ENCODE data around the gene TNFSF4.

DNA sequence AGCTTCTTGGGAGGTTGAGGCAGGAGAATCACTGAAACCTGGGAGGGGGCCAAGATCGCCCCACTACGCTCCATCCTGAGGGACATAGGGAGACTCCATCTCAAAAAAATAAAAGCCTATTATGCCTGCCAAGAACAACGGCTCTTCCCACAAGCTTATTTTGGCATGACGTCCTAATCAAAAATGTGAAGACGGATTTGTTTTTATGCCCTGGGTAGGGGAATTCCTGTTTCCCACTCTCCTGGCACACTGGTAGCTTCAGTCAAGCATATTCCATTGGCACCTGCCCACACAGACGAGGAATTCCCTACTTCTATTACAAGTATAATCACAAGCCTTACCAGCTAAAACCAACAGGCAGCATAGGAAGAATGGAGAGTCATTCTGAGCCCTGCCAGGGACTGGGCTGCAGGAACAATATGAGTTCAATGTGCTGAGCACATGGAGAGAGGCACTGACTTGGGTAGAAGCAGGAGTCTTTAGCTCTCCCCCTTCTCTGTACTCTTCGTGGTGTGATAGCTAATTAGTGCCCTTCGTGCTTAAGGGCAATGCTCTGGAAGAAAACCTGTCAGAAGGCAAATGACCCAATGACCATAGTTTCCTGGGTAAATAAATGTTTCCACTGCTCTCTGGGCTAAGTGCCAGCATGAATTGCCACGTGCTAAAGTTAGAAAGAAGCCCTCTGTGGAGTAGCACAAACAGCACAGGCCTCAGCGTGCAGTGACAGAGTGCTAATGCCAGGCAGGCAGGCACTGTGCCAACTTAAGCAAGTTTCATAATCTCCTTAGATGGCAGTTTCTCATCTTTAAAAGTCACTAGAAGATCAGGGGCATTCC lies 16.8 kb downstream of the TNFSF4 start:
- no peak for TF ChIP-seq GATA3 (IDR thresholded peaks at IDR 0.05; ENCODE audit: low read depth, low read length)
- no peak for TF ChIP-seq GATA2 (IDR thresholded peaks at IDR 0.05; ENCODE audit: low read depth, low read length)

All from SH-SY5Y (cell line).